ENCODE data around the gene TBC1D10A.

TBC1D10A gene

GRCh38 chr22:30370641-30371230 is 44.0 kb upstream of the TBC1D10A start:
- DNase-seq (ENCODE audit: low read depth in 2 of 2), result no peak
- no peak for TF ChIP-seq CTCF (IDR thresholded peaks at IDR 0.05; ENCODE audit: low read depth, low read length)
- H3K4me3 ChIP-seq (replicated peaks in 1 of 2; ENCODE audit: low read depth in 2 of 2, low read length in 2 of 2), result no peak overlapping the region

- H3K4me3 ChIP-seq (replicated peaks in 1 of 2; ENCODE audit: low read depth in 2 of 2, low read length in 2 of 2), result no peak overlapping the region
- no peak for TF ChIP-seq CTCF (IDR thresholded peaks at IDR 0.05; ENCODE audit: low read depth, low read length)
- DNase-seq (ENCODE audit: low read depth in 2 of 2), result no peak
Measured at GRCh38 chr22:30368420-30368819, 41.7 kb upstream of the TBC1D10A start.

DNA sequence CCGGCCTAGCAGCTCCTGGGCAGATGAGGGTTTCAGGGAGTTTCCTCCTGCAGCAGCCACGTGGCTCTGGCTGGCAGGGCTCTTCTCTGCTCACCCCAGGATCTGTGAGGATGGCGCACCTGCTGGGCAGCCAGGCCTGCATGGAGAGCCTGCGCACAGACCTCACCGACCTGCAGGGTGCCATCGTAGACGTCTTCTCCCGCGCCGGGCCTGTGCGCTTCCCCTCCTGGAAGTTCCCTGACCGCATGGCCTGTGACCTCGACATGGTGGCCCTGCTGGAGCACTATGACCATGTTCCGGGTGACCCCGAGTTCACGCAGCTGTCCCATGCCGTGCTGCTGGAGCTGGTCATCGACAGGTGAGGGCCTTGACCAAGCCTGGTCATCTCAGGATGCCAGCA is 39.1 kb upstream of the TBC1D10A start:
- no peak for TF ChIP-seq CTCF (IDR thresholded peaks at IDR 0.05; ENCODE audit: low read depth, low read length)
- DNase-seq (ENCODE audit: low read depth in 2 of 2), result no peak
- H3K4me3 ChIP-seq (replicated peaks in 1 of 2; ENCODE audit: low read depth in 2 of 2, low read length in 2 of 2), result no peak overlapping the region

GRCh38 chr22:30362651-30363281 is 36.0 kb upstream of the TBC1D10A start:
- TF ChIP-seq CTCF (IDR thresholded peaks at IDR 0.05; ENCODE audit: low read depth, low read length), result no peak
- no peak overlapping the region for H3K4me3 ChIP-seq (replicated peaks in 1 of 2; ENCODE audit: low read depth in 2 of 2, low read length in 2 of 2)
- DNase-seq (ENCODE audit: low read depth in 2 of 2), result no peak

- DNase-seq (ENCODE audit: low read depth in 2 of 2), result no peak
- H3K4me3 ChIP-seq (replicated peaks in 1 of 2; ENCODE audit: low read depth in 2 of 2, low read length in 2 of 2), result no peak overlapping the region
- TF ChIP-seq CTCF (IDR thresholded peaks at IDR 0.05; ENCODE audit: low read depth, low read length), result no peak
Measured at GRCh38 chr22:30361916-30362650, 35.3 kb upstream of the TBC1D10A start.

DNA sequence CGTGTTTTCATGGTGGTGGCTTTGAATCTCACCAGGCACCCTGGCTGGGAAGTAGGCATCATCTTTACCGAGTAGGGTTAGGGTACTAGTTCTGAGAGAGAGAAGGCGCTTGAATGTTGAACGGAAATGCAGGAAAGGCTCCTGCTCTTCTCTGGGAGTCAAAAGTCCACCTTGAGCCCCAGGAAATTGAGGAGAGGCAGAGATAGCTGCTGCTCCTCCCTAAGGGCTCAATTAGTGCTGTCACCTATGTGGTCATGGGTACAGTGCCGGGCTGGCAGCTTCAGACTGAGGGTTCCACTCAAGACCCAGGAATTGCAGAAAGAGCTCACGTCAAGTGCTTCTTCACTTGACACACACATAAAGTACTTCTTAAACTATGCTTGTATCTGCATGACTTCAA is 31.8 kb upstream of the TBC1D10A start:
- no peak overlapping the region for H3K4me3 ChIP-seq (replicated peaks in 1 of 2; ENCODE audit: low read depth in 2 of 2, low read length in 2 of 2)
- no peak for DNase-seq (ENCODE audit: low read depth in 2 of 2)
- TF ChIP-seq CTCF (IDR thresholded peaks at IDR 0.05; ENCODE audit: low read depth, low read length), result no peak

All from cardiac fibroblast (primary cell).